Measurements from ENCODE around the gene DNM3.

The DNM3 gene

GRCh38 chr1:172344444-172344843, 503.1 kb downstream of the DNM3 start:
- no peaks in the 10 kb centered on the region for H3K36me3 ChIP-seq (ENCODE audit: control insufficient read depth, insufficient read depth, low read length)
- no peaks in the 10 kb centered on the region for H3K9me3 ChIP-seq (ENCODE audit: control insufficient read depth, low read length)
- no peaks in the 10 kb centered on the region for H3K4me1 ChIP-seq (ENCODE audit: control insufficient read depth, insufficient read depth, low read length)
- H3K27me3 ChIP-seq (ENCODE audit: control insufficient read depth, insufficient read depth, low read length) = no peaks in the 10 kb centered on the region
- H3K4me3 ChIP-seq (ENCODE audit: low read length) = no peak overlapping the region
- no peak overlapping the region for H3K9ac ChIP-seq (ENCODE audit: low read length)

GRCh38 chr1:172345077-172345476, 503.8 kb downstream of the DNM3 start:
- no peaks in the 10 kb centered on the region for H3K27me3 ChIP-seq (ENCODE audit: control insufficient read depth, insufficient read depth, low read length)
- H3K36me3 ChIP-seq (ENCODE audit: control insufficient read depth, insufficient read depth, low read length) = no peaks in the 10 kb centered on the region
- no peak overlapping the region for H3K9ac ChIP-seq (ENCODE audit: low read length)
- H3K4me3 ChIP-seq (ENCODE audit: low read length) = no peak overlapping the region
- H3K4me1 ChIP-seq (ENCODE audit: control insufficient read depth, insufficient read depth, low read length) = no peaks in the 10 kb centered on the region
- H3K9me3 ChIP-seq (ENCODE audit: control insufficient read depth, low read length) = no peaks in the 10 kb centered on the region

- H3K4me3 ChIP-seq (ENCODE audit: low read length) = no peak overlapping the region
- no peak overlapping the region for H3K9ac ChIP-seq (ENCODE audit: low read length)
- no peaks in the 10 kb centered on the region for H3K9me3 ChIP-seq (ENCODE audit: control insufficient read depth, low read length)
- no peaks in the 10 kb centered on the region for H3K36me3 ChIP-seq (ENCODE audit: control insufficient read depth, insufficient read depth, low read length)
- H3K4me1 ChIP-seq (ENCODE audit: control insufficient read depth, insufficient read depth, low read length) = peaks cover 10% of the 10 kb centered on the region
- H3K27me3 ChIP-seq (ENCODE audit: control insufficient read depth, insufficient read depth, low read length) = no peaks in the 10 kb centered on the region
Observed at GRCh38 chr1:172347416-172347815, 506.1 kb downstream of the DNM3 start.

GRCh38 chr1:172350856-172351255, 509.6 kb downstream of the DNM3 start:
- Histone ChIP-seq H3K9ac (ENCODE audit: low read length) (no peak overlapping the region), H3K4me1 (ENCODE audit: control insufficient read depth, insufficient read depth, low read length) (peaks cover 27% of the 10 kb centered on the region), H3K9me3 (ENCODE audit: control insufficient read depth, low read length) (no peaks in the 10 kb centered on the region), H3K36me3 (ENCODE audit: control insufficient read depth, insufficient read depth, low read length) (no peaks in the 10 kb centered on the region), H3K4me3 (ENCODE audit: low read length) (no peak overlapping the region), H3K27me3 (ENCODE audit: control insufficient read depth, insufficient read depth, low read length) (no peaks in the 10 kb centered on the region)

GRCh38 chr1:172351346-172351745, 510.0 kb downstream of the DNM3 start:
- no peak overlapping the region for H3K9ac ChIP-seq (ENCODE audit: low read length)
- no peaks in the 10 kb centered on the region for H3K27me3 ChIP-seq (ENCODE audit: control insufficient read depth, insufficient read depth, low read length)
- H3K9me3 ChIP-seq (ENCODE audit: control insufficient read depth, low read length) = no peaks in the 10 kb centered on the region
- H3K36me3 ChIP-seq (ENCODE audit: control insufficient read depth, insufficient read depth, low read length) = no peaks in the 10 kb centered on the region
- peaks cover 27% of the 10 kb centered on the region for H3K4me1 ChIP-seq (ENCODE audit: control insufficient read depth, insufficient read depth, low read length)
- no peak overlapping the region for H3K4me3 ChIP-seq (ENCODE audit: low read length)

- Histone ChIP-seq H3K4me1 (ENCODE audit: control insufficient read depth, insufficient read depth, low read length) (peaks cover 27% of the 10 kb centered on the region), H3K9me3 (ENCODE audit: control insufficient read depth, low read length) (no peaks in the 10 kb centered on the region), H3K9ac (ENCODE audit: low read length) (no peak overlapping the region), H3K4me3 (ENCODE audit: low read length) (no peak overlapping the region), H3K27me3 (ENCODE audit: control insufficient read depth, insufficient read depth, low read length) (no peaks in the 10 kb centered on the region), H3K36me3 (ENCODE audit: control insufficient read depth, insufficient read depth, low read length) (no peaks in the 10 kb centered on the region)
Observed at GRCh38 chr1:172351754-172352161, 510.5 kb downstream of the DNM3 start.

GRCh38 chr1:172352435-172352834, 511.1 kb downstream of the DNM3 start:
- H3K9ac ChIP-seq (ENCODE audit: low read length) = no peak overlapping the region
- peaks cover 27% of the 10 kb centered on the region for H3K4me1 ChIP-seq (ENCODE audit: control insufficient read depth, insufficient read depth, low read length)
- no peaks in the 10 kb centered on the region for H3K36me3 ChIP-seq (ENCODE audit: control insufficient read depth, insufficient read depth, low read length)
- no peaks in the 10 kb centered on the region for H3K9me3 ChIP-seq (ENCODE audit: control insufficient read depth, low read length)
- H3K27me3 ChIP-seq (ENCODE audit: control insufficient read depth, insufficient read depth, low read length) = no peaks in the 10 kb centered on the region
- H3K4me3 ChIP-seq (ENCODE audit: low read length) = no peak overlapping the region

GRCh38 chr1:172354291-172355274, 513.3 kb downstream of the DNM3 start:
- Histone ChIP-seq H3K4me3 (ENCODE audit: low read length) (no peak overlapping the region), H3K36me3 (ENCODE audit: control insufficient read depth, insufficient read depth, low read length) (no peaks in the 10 kb centered on the region), H3K9me3 (ENCODE audit: control insufficient read depth, low read length) (no peaks in the 10 kb centered on the region), H3K4me1 (ENCODE audit: control insufficient read depth, insufficient read depth, low read length) (peaks cover 40% of the 10 kb centered on the region), H3K27me3 (ENCODE audit: control insufficient read depth, insufficient read depth, low read length) (no peaks in the 10 kb centered on the region), H3K9ac (ENCODE audit: low read length) (no peak overlapping the region)

GRCh38 chr1:172356620-172357019, 515.3 kb downstream of the DNM3 start:
- no peak overlapping the region for H3K9ac ChIP-seq (ENCODE audit: low read length)
- H3K4me3 ChIP-seq (ENCODE audit: low read length) = no peak overlapping the region
- H3K4me1 ChIP-seq (ENCODE audit: control insufficient read depth, insufficient read depth, low read length) = peaks cover 56% of the 10 kb centered on the region

GRCh38 chr1:172357753-172358385, 516.6 kb downstream of the DNM3 start:
- Histone ChIP-seq H3K36me3 (ENCODE audit: control insufficient read depth, insufficient read depth, low read length) (no peaks in the 10 kb centered on the region), H3K9ac (ENCODE audit: low read length) (no peak overlapping the region), H3K4me1 (ENCODE audit: control insufficient read depth, insufficient read depth, low read length) (peaks cover 45% of the 10 kb centered on the region), H3K9me3 (ENCODE audit: control insufficient read depth, low read length) (no peaks in the 10 kb centered on the region), H3K27me3 (ENCODE audit: control insufficient read depth, insufficient read depth, low read length) (no peaks in the 10 kb centered on the region), H3K4me3 (ENCODE audit: low read length) (no peak overlapping the region)

More at GRCh38 chr1:172356620-172357019, 515.3 kb downstream of the DNM3 start:
- Histone ChIP-seq H3K27me3 (ENCODE audit: control insufficient read depth, insufficient read depth, low read length) (no peaks in the 10 kb centered on the region), H3K36me3 (ENCODE audit: control insufficient read depth, insufficient read depth, low read length) (no peaks in the 10 kb centered on the region), H3K9me3 (ENCODE audit: control insufficient read depth, low read length) (no peaks in the 10 kb centered on the region)

GRCh38 chr1:172359491-172359999, 518.2 kb downstream of the DNM3 start:
- Histone ChIP-seq H3K27me3 (ENCODE audit: control insufficient read depth, insufficient read depth, low read length) (no peaks in the 10 kb centered on the region), H3K4me3 (ENCODE audit: low read length) (no peak overlapping the region), H3K36me3 (ENCODE audit: control insufficient read depth, insufficient read depth, low read length) (no peaks in the 10 kb centered on the region), H3K9ac (ENCODE audit: low read length) (peak overlapping the region; percentile 7), H3K4me1 (ENCODE audit: control insufficient read depth, insufficient read depth, low read length) (peaks cover 36% of the 10 kb centered on the region), H3K9me3 (ENCODE audit: control insufficient read depth, low read length) (no peaks in the 10 kb centered on the region)

- H3K4me3 ChIP-seq (ENCODE audit: low read length) = no peak overlapping the region
- no peaks in the 10 kb centered on the region for H3K27me3 ChIP-seq (ENCODE audit: control insufficient read depth, insufficient read depth, low read length)
- H3K9ac ChIP-seq (ENCODE audit: low read length) = no peak overlapping the region
- no peaks in the 10 kb centered on the region for H3K36me3 ChIP-seq (ENCODE audit: control insufficient read depth, insufficient read depth, low read length)
- H3K9me3 ChIP-seq (ENCODE audit: control insufficient read depth, low read length) = no peaks in the 10 kb centered on the region
- peaks cover 32% of the 10 kb centered on the region for H3K4me1 ChIP-seq (ENCODE audit: control insufficient read depth, insufficient read depth, low read length)
Observed at GRCh38 chr1:172360511-172360910, 519.2 kb downstream of the DNM3 start.

Measured in mucosa of stomach (tissue), 1 donor.